Esophagus squamous epithelium (tissue), 4 donors: ENCODE results near the gene ATMIN.

Source experiments
- CTCF ChIP-seq, 6 experiments: fragments of 450-650 bp in 4 of 6; fragments of 200-600 bp in 2 of 6; sonication (generic) in 2 of 6; IDR thresholded peaks; one replicate each; pipeline ENCODE4 v1.5.1; 2016 to 2019; ENCODE audit warnings: antibody characterized with exemption in 6 of 6, mild to moderate bottlenecking in 4 of 6, moderate library complexity in 4 of 6
- POLR2A ChIP-seq, 4 donors: fragments of 450-650 bp; IDR thresholded peaks; one replicate each; pipeline ENCODE4 v1.6.1; 2017; ENCODE audit warnings: antibody characterized with exemption in 4 of 4, mild to moderate bottlenecking in 4 of 4, moderate library complexity in 3 of 4

GRCh38 chr16:81095953-81096714 is 60.5 kb downstream of the ATMIN start, which contains the start of gene GCSH:
- no peak for TF ChIP-seq CTCF (IDR thresholded peaks at IDR 0.05)
- TF ChIP-seq POLR2A (IDR thresholded peaks at IDR 0.05): peak in 2 of 4 donors; percentile 22 to 52
